Prostate gland (tissue), 2 donors: ENCODE results near the gene FAM169A. TPM values are rescaled to one million over a fixed set of nuclear protein-coding genes. Genes with fewer than 3 reads are reported as not detected.

ENCODE experiments used
- DNase-seq: peaks from one replicate; pipeline ENCODE4 v3.0.0-alpha.2; 2019; ENCODE audit warnings: low spot score
- H3K27ac ChIP-seq, 2 donors: fragments of 200-600 bp; sonication (generic); 2 replicates each; pipeline ENCODE4 v1.5.1; 2017 to 2019
- H3K27me3 ChIP-seq: fragments of 200-600 bp; sonication (generic); replicated peaks from 2 replicates; pipeline ENCODE4 v1.5.1; 2019; ENCODE audit not compliant: insufficient read depth
- H3K36me3 ChIP-seq, 2 donors: fragments of 200-600 bp; sonication (generic); 1 replicate in 1 of 2; 2 replicates in 1 of 2; pipeline versions ENCODE4 v1.5.1 to v1.8.1; 2017 to 2019
- H3K4me1 ChIP-seq: fragments of 200-600 bp; sonication (generic); replicated peaks from 2 replicates; pipeline ENCODE4 v1.5.1; 2019
- H3K4me3 ChIP-seq, 2 donors: fragments of 200-600 bp; sonication (generic); 2 replicates each; pipeline ENCODE4 v1.5.1; 2017 to 2019
- H3K9me3 ChIP-seq: fragments of 200-600 bp; sonication (generic); 2 replicates; pipeline ENCODE4 v1.5.1; 2017
- POLR2A ChIP-seq: fragments of 450-650 bp; IDR thresholded peaks from one replicate; pipeline ENCODE4 v1.6.1; 2016; ENCODE audit warnings: antibody characterized with exemption, mild to moderate bottlenecking
- POLR2AphosphoS5 ChIP-seq: sonication (generic); formaldehyde crosslinking; IDR thresholded peaks from one replicate; pipeline ENCODE4 v1.6.1; 2017; ENCODE audit warnings: antibody characterized with exemption
- WGBS: methylation state at CpG from one replicate; pipeline ENCODE4 v1.1.5; 2018; 5-methylcytosine and 5-hydroxymethylcytosine counted together
- intact Hi-C: fragments of 100-400 bp; cut with DNase I; formaldehyde crosslinking; loops from one replicate; pipeline ENCODE4 v1.14.2; 2022
- total RNA-seq, 2 donors: library from RNA; depleted of rRNA; stranded (reverse); fragments of >200 nt; gene quantifications; one replicate each; pipeline ENCODE4 v1.1.0, GENCODE V29; 2016
- TF ChIP-seq, protein P1 (sequence below), 4 experiments: fragments of 200-600 bp in 2 of 4; fragments of 450-650 bp in 2 of 4; sonication (generic) in 2 of 4; IDR thresholded peaks; 1 replicate in 3 of 4; 2 replicates in 1 of 4; pipeline ENCODE4 v1.5.1; 2016 to 2019; ENCODE audit warnings: antibody characterized with exemption in 4 of 4, mild to moderate bottlenecking in 2 of 4, moderate library complexity in 2 of 4

Gene FAM169A
- total RNA-seq, 2 donors from 2014 or later: 16.6 to 57.9 TPM

DNA sequence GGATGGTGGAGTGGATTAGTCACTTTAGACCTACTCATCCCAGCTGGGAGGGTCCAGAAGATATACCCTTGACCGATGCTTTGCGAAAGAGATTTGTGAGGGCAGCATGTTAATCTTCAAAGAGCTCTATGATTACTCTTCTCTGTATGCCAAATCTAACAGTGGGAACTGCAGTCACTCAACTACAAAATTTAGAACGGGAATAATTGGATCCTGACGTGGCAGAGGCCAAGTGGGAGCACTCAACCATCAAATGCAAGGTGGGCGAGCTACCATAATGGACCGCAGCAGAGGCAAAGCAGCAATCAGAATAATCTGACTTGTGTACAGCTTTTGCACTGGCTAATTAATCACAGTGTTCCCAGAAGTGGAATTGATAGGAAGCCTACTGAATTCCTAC lies 78.8 kb downstream of the FAM169A start:
- no peaks in the 10 kb centered on the region for H3K36me3 ChIP-seq
- no peaks in the 10 kb centered on the region for H3K27me3 ChIP-seq
- H3K4me1 ChIP-seq: no peaks in the 10 kb centered on the region
- 93% methylated on average over 6 of the region's 6 CpGs for WGBS
- intact Hi-C loops: no loop called here
- TF ChIP-seq POLR2AphosphoS5: no peak
- TF ChIP-seq, protein P1, sequence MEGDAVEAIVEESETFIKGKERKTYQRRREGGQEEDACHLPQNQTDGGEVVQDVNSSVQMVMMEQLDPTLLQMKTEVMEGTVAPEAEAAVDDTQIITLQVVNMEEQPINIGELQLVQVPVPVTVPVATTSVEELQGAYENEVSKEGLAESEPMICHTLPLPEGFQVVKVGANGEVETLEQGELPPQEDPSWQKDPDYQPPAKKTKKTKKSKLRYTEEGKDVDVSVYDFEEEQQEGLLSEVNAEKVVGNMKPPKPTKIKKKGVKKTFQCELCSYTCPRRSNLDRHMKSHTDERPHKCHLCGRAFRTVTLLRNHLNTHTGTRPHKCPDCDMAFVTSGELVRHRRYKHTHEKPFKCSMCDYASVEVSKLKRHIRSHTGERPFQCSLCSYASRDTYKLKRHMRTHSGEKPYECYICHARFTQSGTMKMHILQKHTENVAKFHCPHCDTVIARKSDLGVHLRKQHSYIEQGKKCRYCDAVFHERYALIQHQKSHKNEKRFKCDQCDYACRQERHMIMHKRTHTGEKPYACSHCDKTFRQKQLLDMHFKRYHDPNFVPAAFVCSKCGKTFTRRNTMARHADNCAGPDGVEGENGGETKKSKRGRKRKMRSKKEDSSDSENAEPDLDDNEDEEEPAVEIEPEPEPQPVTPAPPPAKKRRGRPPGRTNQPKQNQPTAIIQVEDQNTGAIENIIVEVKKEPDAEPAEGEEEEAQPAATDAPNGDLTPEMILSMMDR (IDR thresholded peaks at IDR 0.05): no peak
- no peak for TF ChIP-seq POLR2A
- H3K9me3 ChIP-seq: no peaks in the 10 kb centered on the region
- DNase-seq: no peak
- no peak overlapping the region for H3K27ac ChIP-seq
- H3K4me3 ChIP-seq: no peak overlapping the region

DNA sequence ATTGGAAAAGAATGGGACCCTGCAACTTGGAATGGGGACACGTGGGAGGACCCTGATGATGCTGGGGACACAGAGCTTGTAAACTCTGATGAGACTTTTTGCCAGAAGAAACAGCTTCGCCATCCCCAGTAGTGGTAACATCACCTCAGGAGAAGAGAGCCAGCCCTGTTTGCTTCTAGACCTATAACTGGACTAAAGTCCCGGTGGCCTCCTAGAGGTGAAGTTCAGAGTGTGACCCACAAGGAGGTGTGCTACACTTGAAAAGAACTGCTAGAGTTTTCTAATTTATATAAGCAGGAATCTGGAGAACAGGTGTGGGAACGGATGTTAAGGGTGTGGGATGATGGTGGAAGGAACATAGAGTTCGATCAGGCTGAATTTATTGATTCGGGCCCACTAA lies 79.3 kb downstream of the FAM169A start:
- H3K27ac ChIP-seq: no peak overlapping the region
- no peaks in the 10 kb centered on the region for H3K27me3 ChIP-seq
- no peak overlapping the region for H3K4me3 ChIP-seq
- H3K36me3 ChIP-seq: no peaks in the 10 kb centered on the region
- DNase-seq: no peak
- 92% methylated on average over 6 of the region's 6 CpGs for WGBS
- intact Hi-C loops: no loop called here
- H3K9me3 ChIP-seq: no peaks in the 10 kb centered on the region
- TF ChIP-seq, protein P1 (IDR thresholded peaks at IDR 0.05): no peak
- TF ChIP-seq POLR2A: no peak
- no peak for TF ChIP-seq POLR2AphosphoS5
- H3K4me1 ChIP-seq: no peaks in the 10 kb centered on the region

DNA sequence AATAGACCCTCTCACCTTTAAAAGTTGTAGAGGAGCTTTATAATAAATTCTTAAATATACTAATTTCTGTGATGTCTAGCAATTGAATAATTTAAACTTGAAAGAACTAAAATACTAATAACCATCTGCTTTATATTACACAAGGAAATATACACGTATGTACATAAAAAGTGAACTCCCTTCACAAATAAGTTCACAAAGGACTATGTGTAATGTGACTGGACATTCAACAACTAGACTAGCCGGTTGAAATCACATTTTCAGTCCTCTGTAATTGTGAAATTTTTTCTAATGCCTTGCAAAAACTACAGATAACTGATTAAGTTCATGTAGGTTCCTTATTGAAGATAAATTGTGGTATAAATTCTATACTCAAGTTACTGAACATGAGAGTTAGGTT lies 87.6 kb downstream of the FAM169A start:
- 70% methylated on average over 2 of the region's 2 CpGs for WGBS
- Histone ChIP-seq H3K9me3 (no peaks in the 10 kb centered on the region), H3K27ac (no peak overlapping the region), H3K36me3 (no peaks in the 10 kb centered on the region), H3K27me3 (no peaks in the 10 kb centered on the region), H3K4me1 (no peaks in the 10 kb centered on the region), H3K4me3 (no peak overlapping the region)
- TF ChIP-seq POLR2AphosphoS5 (no peak), POLR2A (no peak)
- TF ChIP-seq, protein P1 (IDR thresholded peaks at IDR 0.05): no peak
- no peak for DNase-seq
- intact Hi-C loops: no loop called here

DNA sequence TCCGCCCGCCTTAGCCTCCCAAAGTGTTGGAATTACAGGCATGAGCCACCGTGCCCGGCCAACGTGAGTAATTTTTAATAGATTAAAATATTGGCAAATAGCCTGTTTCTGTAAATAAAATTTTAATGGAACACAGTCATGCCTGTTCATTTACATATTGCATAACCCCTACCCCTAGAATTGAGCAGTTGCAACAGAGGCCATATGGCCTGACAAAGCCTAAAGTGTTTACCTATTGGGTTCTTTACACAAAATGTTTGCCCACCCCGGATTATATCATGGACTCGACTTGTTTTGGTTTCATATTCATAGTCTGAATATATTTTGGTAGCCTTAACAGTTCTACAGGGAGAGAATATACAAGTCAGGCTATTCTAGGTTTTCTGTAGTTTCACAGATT lies 93.8 kb downstream of the FAM169A start:
- TF ChIP-seq, protein P1 (IDR thresholded peaks at IDR 0.05): no peak
- no peak for TF ChIP-seq POLR2A
- TF ChIP-seq POLR2AphosphoS5: no peak
- intact Hi-C loops: no loop called here
- Histone ChIP-seq H3K9me3 (no peaks in the 10 kb centered on the region), H3K4me3 (no peak overlapping the region), H3K36me3 (peaks cover 0 to 2% of the 10 kb centered on the region in 2 donors), H3K4me1 (peaks cover 5% of the 10 kb centered on the region), H3K27me3 (no peaks in the 10 kb centered on the region), H3K27ac (no peak overlapping the region)
- 67% methylated on average over 7 of the region's 7 CpGs for WGBS
- no peak for DNase-seq

DNA sequence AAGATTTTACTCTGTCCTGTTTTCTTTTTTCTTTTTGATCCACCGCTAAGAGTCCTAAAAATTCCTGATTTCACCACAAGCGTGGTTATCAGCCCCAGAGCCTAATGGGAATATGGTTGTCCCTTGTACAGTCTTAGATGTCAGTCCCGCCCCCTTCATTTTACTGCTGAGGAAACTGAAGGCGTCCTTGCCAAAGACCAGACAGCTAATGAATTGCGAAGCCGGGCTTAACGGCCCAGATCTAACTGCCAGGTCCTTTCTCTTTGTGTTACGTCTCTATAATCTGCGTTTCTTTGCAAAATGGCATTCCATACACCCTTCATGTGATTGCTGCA lies 98.6 kb downstream of the FAM169A start:
- intact Hi-C loops: loop anchor here (2.0 to 5.0 kb wide), 2 partner anchors 95 to 151 kb away; no protein-coding TSS in a partner anchor
- peak; percentile 4 for DNase-seq
- TF ChIP-seq, protein P1 (IDR thresholded peaks at IDR 0.05): no peak
- no peak for TF ChIP-seq POLR2A
- TF ChIP-seq POLR2AphosphoS5: no peak
- H3K4me1 ChIP-seq: peaks cover 5% of the 10 kb centered on the region
- H3K27ac ChIP-seq: peak overlapping the region; percentile 80 to 81
- WGBS: 0% methylated on average over 9 of the region's 9 CpGs
- no peaks in the 10 kb centered on the region for H3K27me3 ChIP-seq
- peak overlapping the region; percentile 87 to 94 for H3K4me3 ChIP-seq
- peaks cover 0 to 2% of the 10 kb centered on the region in 2 donors for H3K36me3 ChIP-seq
- no peaks in the 10 kb centered on the region for H3K9me3 ChIP-seq
